Activated naive CD4-positive, alpha-beta T cell treated with anti-CD3 and anti-CD28 coated beads, Interleukin-2, amount 50 U/mL, for 16 hours (primary cell): ENCODE results near the gene URI1.
"Not testable (repeated sequence)": the region's sequence is repeated elsewhere in the genome, so short reads cannot be mapped to it uniquely, and the experiment has no call there.

Source experiments
- DNase-seq: peaks from one replicate; pipeline ENCODE4 v3.0.0-alpha.2; 2020

Gene URI1

GRCh38 chr19:29942404-29943261, 594 bp downstream of the URI1 start:
- DNase-seq: peak; percentile 78

- DNase-seq: no peak
Measured at GRCh38 chr19:29943615-29944014, 1.6 kb downstream of the URI1 start.

- DNase-seq: no peak
Measured at GRCh38 chr19:29944390-29945012, 2.5 kb downstream of the URI1 start.

- DNase-seq: no peak
Measured at GRCh38 chr19:29945017-29945416, 3.0 kb downstream of the URI1 start.

- no peak for DNase-seq
Measured at GRCh38 chr19:29945433-29945832, 3.4 kb downstream of the URI1 start.

GRCh38 chr19:29946645-29947044, 4.6 kb downstream of the URI1 start:
- DNase-seq: no peak

- DNase-seq: no peak
Measured at GRCh38 chr19:29947871-29948270, 5.8 kb downstream of the URI1 start.

GRCh38 chr19:29948759-29949470, 6.9 kb downstream of the URI1 start:
- DNase-seq: not testable (repeated sequence)

GRCh38 chr19:29952177-29952576, 10.1 kb downstream of the URI1 start:
- no peak for DNase-seq

GRCh38 chr19:29952646-29953045, 10.6 kb downstream of the URI1 start:
- DNase-seq: no peak

GRCh38 chr19:29953352-29954247, 11.6 kb downstream of the URI1 start:
- no peak for DNase-seq

GRCh38 chr19:29956855-29957254, 14.8 kb downstream of the URI1 start:
- no peak for DNase-seq

GRCh38 chr19:29961311-29961710, 19.3 kb downstream of the URI1 start:
- DNase-seq: no peak

- no peak for DNase-seq
Measured at GRCh38 chr19:29962793-29963192, 20.8 kb downstream of the URI1 start.

- no peak for DNase-seq
Measured at GRCh38 chr19:29963576-29963975, 21.5 kb downstream of the URI1 start.

GRCh38 chr19:29964171-29964570, 22.1 kb downstream of the URI1 start:
- DNase-seq: no peak

- DNase-seq: no peak
Measured at GRCh38 chr19:29965492-29965891, 23.5 kb downstream of the URI1 start.

- not testable (repeated sequence) for DNase-seq
Measured at GRCh38 chr19:29966142-29966541, 24.1 kb downstream of the URI1 start.

- DNase-seq: no peak
Measured at GRCh38 chr19:29966588-29967249, 24.7 kb downstream of the URI1 start.

- no peak for DNase-seq
Measured at GRCh38 chr19:29967623-29968022, 25.6 kb downstream of the URI1 start.

GRCh38 chr19:29969891-29970290, 27.9 kb downstream of the URI1 start:
- no peak for DNase-seq

- DNase-seq: no peak
Measured at GRCh38 chr19:29971002-29971401, 29.0 kb downstream of the URI1 start.
